Measurements from ENCODE around the gene TMEM121B.

TMEM121B gene

DNA sequence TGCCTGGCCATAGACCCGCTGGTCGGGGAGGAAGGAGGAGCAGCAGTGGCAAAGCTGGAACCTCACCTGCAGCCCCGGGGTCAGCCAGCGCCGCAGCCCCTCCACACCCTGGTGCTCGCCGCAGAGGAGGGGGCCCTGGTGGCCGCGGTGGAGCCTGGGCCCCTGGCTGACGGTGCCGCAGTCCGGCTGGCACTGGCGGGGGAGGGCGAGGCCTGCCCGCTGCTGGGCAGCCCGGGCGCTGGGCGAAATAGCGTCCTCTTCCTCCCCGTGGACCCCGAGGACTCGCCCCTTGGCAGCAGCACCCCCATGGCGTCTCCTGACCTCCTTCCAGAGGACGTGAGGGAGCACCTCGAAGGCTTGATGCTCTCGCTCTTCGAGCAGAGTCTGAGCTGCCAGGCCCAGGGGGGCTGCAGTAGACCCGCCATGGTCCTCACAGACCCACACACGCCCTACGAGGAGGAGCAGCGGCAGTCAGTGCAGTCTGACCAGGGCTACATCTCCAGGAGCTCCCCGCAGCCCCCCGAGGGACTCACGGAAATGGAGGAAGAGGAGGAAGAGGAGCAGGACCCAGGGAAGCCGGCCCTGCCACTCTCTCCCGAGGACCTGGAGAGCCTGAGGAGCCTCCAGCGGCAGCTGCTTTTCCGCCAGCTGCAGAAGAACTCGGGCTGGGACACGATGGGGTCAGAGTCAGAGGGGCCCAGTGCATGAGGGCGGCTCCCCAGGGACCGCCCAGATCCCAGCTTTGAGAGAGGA is 11.9 kb downstream of the TMEM121B start:
- DNase-seq, result no peak

DNA sequence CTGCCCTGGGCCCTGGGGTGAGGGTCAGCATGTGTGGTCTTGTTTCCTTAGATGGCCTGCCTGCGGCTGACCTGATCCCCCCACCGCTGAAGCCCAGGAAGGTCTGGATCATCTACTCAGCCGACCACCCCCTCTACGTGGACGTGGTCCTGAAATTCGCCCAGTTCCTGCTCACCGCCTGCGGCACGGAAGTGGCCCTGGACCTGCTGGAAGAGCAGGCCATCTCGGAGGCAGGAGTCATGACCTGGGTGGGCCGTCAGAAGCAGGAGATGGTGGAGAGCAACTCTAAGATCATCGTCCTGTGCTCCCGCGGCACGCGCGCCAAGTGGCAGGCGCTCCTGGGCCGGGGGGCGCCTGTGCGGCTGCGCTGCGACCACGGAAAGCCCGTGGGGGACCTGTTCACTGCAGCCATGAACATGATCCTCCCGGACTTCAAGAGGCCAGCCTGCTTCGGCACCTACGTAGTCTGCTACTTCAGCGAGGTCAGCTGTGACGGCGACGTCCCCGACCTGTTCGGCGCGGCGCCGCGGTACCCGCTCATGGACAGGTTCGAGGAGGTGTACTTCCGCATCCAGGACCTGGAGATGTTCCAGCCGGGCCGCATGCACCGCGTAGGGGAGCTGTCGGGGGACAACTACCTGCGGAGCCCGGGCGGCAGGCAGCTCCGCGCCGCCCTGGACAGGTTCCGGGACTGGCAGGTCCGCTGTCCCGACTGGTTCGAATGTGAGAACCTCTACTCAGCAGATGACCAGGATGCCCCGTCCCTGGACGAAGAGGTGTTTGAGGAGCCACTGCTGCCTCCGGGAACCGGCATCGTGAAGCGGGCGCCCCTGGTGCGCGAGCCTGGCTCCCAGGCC is 12.7 kb downstream of the TMEM121B start:
- DNase-seq, result no peak

- DNase-seq, result no peak
These were observed 13.7 kb downstream of the TMEM121B start for GRCh38 chr22:17107547-17107810.

- DNase-seq, result no peak
These were observed 14.2 kb downstream of the TMEM121B start for GRCh38 chr22:17106785-17107546.

DNA sequence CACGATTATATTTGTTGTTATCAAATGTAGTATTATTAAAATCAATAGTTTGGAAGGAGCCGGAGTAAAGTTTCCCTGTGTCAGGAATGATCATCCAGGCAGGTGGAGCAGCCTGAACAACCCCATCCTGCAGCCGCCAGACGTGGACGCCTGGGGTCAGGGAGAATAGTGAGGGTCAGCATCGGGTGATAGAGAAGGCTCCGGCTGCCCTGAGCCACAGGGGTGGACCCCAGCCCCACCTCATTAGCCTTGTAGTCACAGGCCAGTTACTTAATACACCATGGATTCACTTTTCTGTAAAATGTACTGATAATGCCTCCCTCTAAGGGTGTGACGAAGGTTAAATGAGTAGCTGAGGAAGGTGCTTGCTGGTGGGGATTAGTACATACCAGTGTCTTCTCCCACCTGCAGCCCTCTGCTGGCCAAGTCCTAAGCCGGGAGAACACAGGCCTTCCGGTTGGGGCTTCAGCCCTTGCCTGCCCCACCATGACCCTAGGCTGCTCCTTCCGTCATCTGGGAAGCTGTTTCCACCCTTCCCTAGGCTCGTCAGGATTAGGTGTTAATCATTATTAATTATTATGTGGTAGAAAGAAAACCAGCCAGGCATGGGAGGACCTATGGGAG is 14.9 kb downstream of the TMEM121B start:
- DNase-seq, result no peak

DNA sequence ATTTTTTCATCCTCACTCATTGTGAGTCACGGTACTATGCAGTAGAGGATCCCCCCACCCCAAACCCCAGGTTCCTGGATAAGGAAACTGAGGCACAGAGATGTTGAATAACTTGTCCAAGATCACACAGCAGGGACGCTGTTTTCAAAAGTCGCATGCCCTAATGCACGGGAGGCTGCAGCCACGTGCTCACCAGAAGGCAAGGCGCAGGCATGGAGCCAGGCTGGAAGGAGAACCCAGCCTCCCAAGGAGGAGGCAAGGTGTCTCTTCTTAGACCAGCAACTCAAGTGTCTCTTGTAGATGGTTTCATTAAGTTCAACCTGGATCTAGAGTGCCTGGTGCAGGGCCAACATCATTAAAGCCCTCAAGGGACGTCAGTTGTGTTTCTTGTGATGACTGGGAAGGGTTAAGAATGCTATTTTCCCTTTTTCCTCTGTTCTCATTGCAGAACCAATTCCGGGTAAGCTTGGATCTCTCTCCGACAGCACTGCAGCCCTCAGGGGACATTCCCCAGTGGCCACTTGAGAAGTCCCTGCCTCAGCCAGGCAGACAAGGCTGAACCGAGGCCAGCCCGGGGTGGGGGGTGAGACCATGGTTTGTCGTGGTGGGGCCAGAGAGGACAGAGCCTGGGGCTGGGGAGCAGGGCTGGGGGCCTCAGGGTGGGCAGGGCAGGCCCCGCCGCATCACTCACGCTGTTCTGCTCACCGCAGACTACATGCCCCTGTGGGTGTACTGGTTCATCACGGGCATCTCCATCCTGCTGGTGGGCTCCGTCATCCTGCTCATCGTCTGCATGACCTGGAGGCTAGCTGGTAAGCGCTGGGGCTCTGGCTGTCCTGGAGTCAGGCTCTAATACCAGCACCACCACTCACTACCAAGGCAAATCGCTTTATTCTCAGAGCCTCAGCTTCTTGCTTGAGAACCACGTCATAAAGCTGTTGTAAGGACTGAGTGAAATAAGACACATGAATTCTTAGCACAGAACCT is 15.7 kb downstream of the TMEM121B start:
- DNase-seq, result no peak

DNA sequence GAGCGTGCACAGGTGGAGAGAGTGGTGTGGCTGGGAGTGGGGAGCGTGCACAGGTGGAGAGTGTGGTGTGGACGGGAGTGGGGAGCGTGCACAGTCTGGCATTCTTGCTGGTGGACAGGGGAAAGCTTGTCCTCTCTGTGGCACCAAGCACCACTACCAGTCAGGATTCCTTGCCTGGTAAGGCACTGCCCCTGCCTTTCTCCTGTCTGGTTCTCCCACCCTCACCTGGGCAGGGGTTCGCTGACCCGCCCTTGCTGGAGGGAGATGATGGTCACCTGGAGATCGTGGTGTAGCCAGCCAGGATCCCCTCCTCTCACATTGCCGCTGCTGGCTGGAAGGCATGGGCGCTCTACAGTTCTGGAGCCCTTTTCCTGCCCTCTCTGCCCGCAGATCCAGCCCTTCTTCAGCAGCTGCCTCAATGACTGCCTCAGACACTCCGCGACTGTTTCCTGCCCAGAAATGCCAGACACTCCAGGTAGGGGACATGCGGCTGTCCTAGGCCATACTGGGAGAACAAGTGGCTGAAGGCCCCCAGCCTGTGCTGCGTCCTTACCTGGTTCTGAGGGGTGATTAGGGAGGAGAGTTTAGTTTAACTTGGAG is 16.7 kb downstream of the TMEM121B start:
- no peak for DNase-seq

DNA sequence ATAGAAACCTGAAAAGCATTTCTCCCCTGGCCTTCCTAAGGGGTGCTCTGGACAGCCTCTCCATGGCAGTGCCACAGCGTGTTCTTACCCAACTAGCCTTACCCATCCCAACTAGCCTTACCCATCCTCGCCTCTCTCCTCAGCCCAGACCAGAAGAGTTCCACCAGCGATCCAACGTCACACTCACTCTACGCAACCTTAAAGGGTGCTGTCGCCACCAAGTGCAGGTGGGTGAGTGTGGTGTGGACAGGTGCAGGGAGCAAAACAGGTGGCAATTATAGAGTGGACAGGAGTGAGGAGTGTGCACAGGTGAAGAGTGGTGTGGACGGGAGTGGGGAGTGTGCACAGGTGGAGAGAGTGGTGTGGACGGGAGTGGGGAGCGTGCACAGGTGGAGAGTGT is 17.8 kb downstream of the TMEM121B start:
- no peak for DNase-seq

GRCh38 chr22:17102297-17102667 is 18.9 kb downstream of the TMEM121B start:
- DNase-seq, result no peak

- DNase-seq, result no peak
These were observed 19.5 kb downstream of the TMEM121B start for GRCh38 chr22:17101475-17102296.

DNA sequence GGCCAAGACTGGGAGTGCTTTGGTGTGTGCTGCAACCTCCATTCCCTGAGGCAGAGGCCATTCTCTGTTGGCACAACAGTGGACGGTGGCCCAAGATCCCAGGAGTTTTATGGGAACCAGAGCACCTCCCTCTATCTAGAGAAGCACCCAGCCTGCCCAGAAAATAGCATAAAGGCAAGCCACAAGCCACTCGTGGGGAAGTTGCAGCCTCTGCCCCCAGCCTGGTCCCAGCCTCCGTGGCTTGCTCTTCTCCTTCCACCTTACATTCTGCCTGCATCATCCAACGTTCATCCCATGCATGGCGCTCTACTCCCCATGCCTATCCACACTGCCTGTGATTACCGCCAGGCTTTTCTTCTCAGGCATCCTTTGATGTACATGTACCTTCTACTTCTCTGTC is 20.5 kb downstream of the TMEM121B start:
- DNase-seq, result no peak

GRCh38 chr22:17098379-17098819 is 22.8 kb downstream of the TMEM121B start:
- DNase-seq, result no peak

- no peak for DNase-seq
These were observed 23.5 kb downstream of the TMEM121B start for GRCh38 chr22:17097701-17098100.

GRCh38 chr22:17097062-17097461 is 24.1 kb downstream of the TMEM121B start:
- no peak for DNase-seq

- DNase-seq, result no peak
These were observed 25.1 kb downstream of the TMEM121B start for GRCh38 chr22:17096071-17096470.

DNA sequence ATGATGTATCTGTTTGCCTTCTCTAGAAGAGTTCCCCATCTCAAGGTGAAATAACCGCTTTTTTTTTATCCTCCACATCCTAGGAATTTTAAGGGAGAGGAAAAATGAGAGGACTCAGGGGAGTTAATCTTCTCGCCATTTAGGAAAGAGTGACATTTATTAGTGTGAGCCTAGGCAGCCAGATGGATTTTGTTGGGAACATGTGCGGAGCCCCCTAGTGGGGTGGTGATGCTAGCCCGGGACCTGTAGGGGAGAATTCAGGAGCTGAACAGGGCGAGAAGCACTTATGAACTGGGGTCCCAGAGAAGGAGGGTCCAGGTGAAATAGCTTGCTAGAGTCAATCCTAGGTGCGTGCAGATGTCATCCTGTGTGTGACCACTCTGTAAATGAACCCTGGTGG is 25.6 kb downstream of the TMEM121B start:
- DNase-seq, result no peak

GRCh38 chr22:17093081-17093480 is 28.1 kb downstream of the TMEM121B start:
- no peak for DNase-seq

DNA sequence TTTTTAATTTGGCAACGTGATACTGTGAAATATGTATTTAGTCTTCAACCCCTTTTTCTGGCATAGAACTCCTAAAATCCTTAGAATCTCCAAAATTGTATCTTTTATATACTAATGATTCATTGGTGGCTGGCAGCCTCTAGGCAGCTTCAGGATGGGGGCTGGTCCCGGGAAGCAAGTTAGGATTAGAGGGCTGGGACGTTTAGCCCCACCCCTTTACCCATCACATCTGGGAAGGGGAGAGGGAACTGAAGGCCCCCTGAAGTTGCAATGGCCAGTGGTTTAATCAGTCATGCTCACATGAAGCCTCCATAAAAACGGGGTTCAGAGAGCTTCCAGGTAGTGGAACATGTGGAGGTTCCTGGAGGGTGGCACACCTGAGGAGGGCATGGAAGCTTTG is 29.3 kb downstream of the TMEM121B start:
- no peak for DNase-seq

DNA sequence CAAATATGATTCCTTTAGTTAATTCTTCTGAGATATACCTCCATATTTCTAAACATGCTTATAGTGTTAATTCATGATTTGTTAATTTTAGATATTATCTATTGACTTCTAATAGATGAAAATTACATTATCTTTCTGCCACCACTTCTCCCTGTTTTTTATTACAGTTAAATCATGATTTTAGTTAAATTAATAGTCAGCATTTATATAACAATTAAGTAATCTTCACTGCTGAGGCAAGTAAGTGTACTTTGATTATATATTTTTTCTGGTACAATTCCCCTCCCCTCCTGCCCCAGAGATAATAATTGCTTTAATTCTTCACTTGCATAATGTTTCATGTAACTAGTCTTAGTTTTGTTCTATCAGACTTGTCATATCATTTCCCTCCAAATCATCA is 30.6 kb downstream of the TMEM121B start:
- no peak for DNase-seq

- DNase-seq, result no peak
These were observed 33.5 kb downstream of the TMEM121B start for GRCh38 chr22:17087498-17088131.

Measured in NCI-H1436 treated with DMSO at 0.1 percent for 48 hours (cell line).